HG02970 (cell line): ENCODE measurements around the gene VSIG10L2.

Experiments
- ATAC-seq: cut with Tn5 transposase; IDR thresholded peaks from one replicate; pipeline ENCODE4 v1.9.1; 2021; ENCODE audit warnings: mild to moderate bottlenecking, moderate library complexity, moderate number of reproducible peaks; ENCODE audit not compliant: unreplicated experiment, low FRiP score

VSIG10L2 gene

GRCh38 chr11:125926682-125927081 is 19.2 kb upstream of the VSIG10L2 start:
- no peak for ATAC-seq

GRCh38 chr11:125929445-125930075 is 16.3 kb upstream of the VSIG10L2 start:
- ATAC-seq: no peak

GRCh38 chr11:125930076-125930450 is 15.8 kb upstream of the VSIG10L2 start:
- no peak for ATAC-seq

- no peak for ATAC-seq
These were observed 14.7 kb upstream of the VSIG10L2 start for GRCh38 chr11:125931116-125931515.

GRCh38 chr11:125931668-125932067 is 14.2 kb upstream of the VSIG10L2 start:
- ATAC-seq: no peak

GRCh38 chr11:125932301-125932700 is 13.5 kb upstream of the VSIG10L2 start:
- ATAC-seq: no peak

- ATAC-seq: no peak
These were observed 12.6 kb upstream of the VSIG10L2 start for GRCh38 chr11:125933030-125933813.

- ATAC-seq: no peak
These were observed 11.4 kb upstream of the VSIG10L2 start for GRCh38 chr11:125934473-125934872.

GRCh38 chr11:125935056-125935455 is 10.8 kb upstream of the VSIG10L2 start:
- ATAC-seq: no peak

GRCh38 chr11:125935618-125936199 is 10.1 kb upstream of the VSIG10L2 start:
- ATAC-seq: no peak

GRCh38 chr11:125938418-125938817 is 7.4 kb upstream of the VSIG10L2 start:
- no peak for ATAC-seq

GRCh38 chr11:125939081-125939521 is 6.7 kb upstream of the VSIG10L2 start:
- ATAC-seq: no peak

- ATAC-seq: no peak
These were observed 5.7 kb upstream of the VSIG10L2 start for GRCh38 chr11:125940145-125940544.

GRCh38 chr11:125941267-125941618 is 4.6 kb upstream of the VSIG10L2 start:
- ATAC-seq: no peak

GRCh38 chr11:125941619-125942611 is 3.9 kb upstream of the VSIG10L2 start:
- no peak for ATAC-seq

GRCh38 chr11:125942771-125943428 is 2.9 kb upstream of the VSIG10L2 start:
- ATAC-seq: no peak

GRCh38 chr11:125943661-125944349 is 2.0 kb upstream of the VSIG10L2 start:
- ATAC-seq: no peak

- ATAC-seq: no peak
These were observed 1.4 kb upstream of the VSIG10L2 start for GRCh38 chr11:125944350-125945010.
